Thoracic aorta (tissue), 2 donors: Measurements from ENCODE around the gene ARMCX6. TPM values are rescaled to one million over a fixed set of nuclear protein-coding genes. Genes with fewer than 3 reads are reported as not detected.
A peak's percentile ranks its signal among the peaks of the same experiment; 100 is the strongest.
"Not testable (repeated sequence)": the region's sequence is repeated elsewhere in the genome, so short reads cannot be mapped to it uniquely, and the experiment has no call there.

Experiments
- ATAC-seq: fragments of 150-250 bp; one replicate; pipeline ENCODE4 v1.8.0; 2017; ENCODE audit warnings: low read depth; ENCODE audit not compliant: insufficient number of reproducible peaks, low FRiP score
- DNase-seq: peaks from one replicate; pipeline ENCODE4 v3.0.0-alpha.2; 2020; ENCODE audit warnings: low spot score
- H3K27ac ChIP-seq, 2 donors: fragments of 200-600 bp; sonication (generic); 1 replicate in 1 of 2; 2 replicates in 1 of 2; pipeline ENCODE4 v1.5.1; 2016; ENCODE audit warnings: mild to moderate bottlenecking in 2 of 2, moderate library complexity in 2 of 2
- H3K27me3 ChIP-seq: fragments of 200-600 bp; sonication (generic); replicated peaks from 2 replicates; pipeline ENCODE4 v1.6.0; 2016; ENCODE audit warnings: mild to moderate bottlenecking; ENCODE audit not compliant: insufficient read depth
- H3K36me3 ChIP-seq: fragments of 200-600 bp; sonication (generic); one replicate; pipeline ENCODE4 v1.5.1; 2016
- H3K4me1 ChIP-seq, 2 donors: fragments of 200-600 bp; sonication (generic); 1 replicate in 1 of 2; 2 replicates in 1 of 2; pipeline versions ENCODE4 v1.5.1 to v1.6.0; 2016; ENCODE audit warnings: low read depth in 2 of 2, mild to moderate bottlenecking in 1 of 2; ENCODE audit not compliant: control insufficient read depth in 1 of 2
- H3K4me3 ChIP-seq: fragments of 200-600 bp; sonication (generic); 2 replicates; pipeline ENCODE4 v1.5.1; 2016; ENCODE audit warnings: mild to moderate bottlenecking
- H3K9me3 ChIP-seq: fragments of 200-600 bp; sonication (generic); 2 replicates; pipeline ENCODE4 v1.5.1; 2016
- total RNA-seq, 2 donors: library from RNA; depleted of rRNA; stranded (reverse); fragments of >200 nt; gene quantifications; one replicate each; pipeline versions ENCODE4 v1.1.0 to v1.2.3, GENCODE V29; 2016
- TF ChIP-seq, protein P1 (sequence below): fragments of 200-600 bp; sonication (generic); IDR thresholded peaks from one replicate; pipeline ENCODE4 v1.5.1; 2019; ENCODE audit warnings: antibody characterized with exemption

Gene ARMCX6
- total RNA-seq, 2 donors from 2014 or later, result 3.9 to 32.5 TPM

DNA sequence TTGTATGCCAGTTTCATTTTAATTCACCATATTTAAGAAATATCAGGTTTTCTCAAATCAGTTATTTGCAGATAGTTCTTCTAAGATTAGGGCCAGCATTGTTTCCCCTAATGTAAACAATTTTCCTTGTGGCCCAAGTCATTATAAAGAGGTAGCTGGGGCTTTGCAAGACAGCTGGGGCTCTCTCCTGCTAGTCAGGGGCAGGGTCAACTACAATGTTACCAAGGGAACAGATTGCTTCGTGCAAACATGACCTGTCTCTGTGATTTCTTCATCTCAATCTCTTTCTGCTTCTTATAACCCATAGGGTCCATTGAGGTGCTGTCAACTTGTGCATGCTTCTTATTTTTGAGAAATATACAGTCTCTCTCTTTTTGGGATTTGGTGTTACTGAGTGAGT is 12.1 kb downstream of the ARMCX6 start:
- H3K27ac ChIP-seq, result no peak overlapping the region
- H3K36me3 ChIP-seq, result no peaks in the 10 kb centered on the region
- no peak overlapping the region for H3K4me3 ChIP-seq
- ATAC-seq, result no peak
- no peaks in the 10 kb centered on the region for H3K9me3 ChIP-seq
- TF ChIP-seq, protein P1, sequence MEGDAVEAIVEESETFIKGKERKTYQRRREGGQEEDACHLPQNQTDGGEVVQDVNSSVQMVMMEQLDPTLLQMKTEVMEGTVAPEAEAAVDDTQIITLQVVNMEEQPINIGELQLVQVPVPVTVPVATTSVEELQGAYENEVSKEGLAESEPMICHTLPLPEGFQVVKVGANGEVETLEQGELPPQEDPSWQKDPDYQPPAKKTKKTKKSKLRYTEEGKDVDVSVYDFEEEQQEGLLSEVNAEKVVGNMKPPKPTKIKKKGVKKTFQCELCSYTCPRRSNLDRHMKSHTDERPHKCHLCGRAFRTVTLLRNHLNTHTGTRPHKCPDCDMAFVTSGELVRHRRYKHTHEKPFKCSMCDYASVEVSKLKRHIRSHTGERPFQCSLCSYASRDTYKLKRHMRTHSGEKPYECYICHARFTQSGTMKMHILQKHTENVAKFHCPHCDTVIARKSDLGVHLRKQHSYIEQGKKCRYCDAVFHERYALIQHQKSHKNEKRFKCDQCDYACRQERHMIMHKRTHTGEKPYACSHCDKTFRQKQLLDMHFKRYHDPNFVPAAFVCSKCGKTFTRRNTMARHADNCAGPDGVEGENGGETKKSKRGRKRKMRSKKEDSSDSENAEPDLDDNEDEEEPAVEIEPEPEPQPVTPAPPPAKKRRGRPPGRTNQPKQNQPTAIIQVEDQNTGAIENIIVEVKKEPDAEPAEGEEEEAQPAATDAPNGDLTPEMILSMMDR, result no peak
- no peaks in the 10 kb centered on the region for H3K4me1 ChIP-seq
- H3K27me3 ChIP-seq, result no peaks in the 10 kb centered on the region
- DNase-seq, result no peak

DNA sequence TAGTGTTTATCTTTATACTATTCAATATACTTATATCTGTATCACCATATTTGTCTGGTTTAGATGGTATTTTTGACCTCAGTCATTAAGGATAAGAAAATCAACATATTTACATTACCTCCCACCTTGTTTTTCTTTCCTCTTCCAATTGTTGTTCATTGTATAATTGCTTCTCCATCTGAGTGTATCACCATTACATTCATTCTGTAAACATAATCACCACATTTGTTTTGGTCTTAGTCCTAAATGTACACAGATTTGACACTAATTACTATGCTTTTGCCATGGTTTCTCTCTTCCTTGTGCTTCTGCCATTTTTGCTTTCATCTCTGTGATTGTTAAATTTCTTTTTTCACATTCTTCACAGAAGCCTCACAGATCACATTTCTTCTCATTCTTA is 12.7 kb downstream of the ARMCX6 start:
- Histone ChIP-seq H3K4me1 (no peaks in the 10 kb centered on the region), H3K9me3 (no peaks in the 10 kb centered on the region), H3K27me3 (no peaks in the 10 kb centered on the region), H3K4me3 (no peak overlapping the region), H3K36me3 (no peaks in the 10 kb centered on the region), H3K27ac (no peak overlapping the region)
- DNase-seq, result no peak
- TF ChIP-seq, protein P1, result no peak
- no peak for ATAC-seq

DNA sequence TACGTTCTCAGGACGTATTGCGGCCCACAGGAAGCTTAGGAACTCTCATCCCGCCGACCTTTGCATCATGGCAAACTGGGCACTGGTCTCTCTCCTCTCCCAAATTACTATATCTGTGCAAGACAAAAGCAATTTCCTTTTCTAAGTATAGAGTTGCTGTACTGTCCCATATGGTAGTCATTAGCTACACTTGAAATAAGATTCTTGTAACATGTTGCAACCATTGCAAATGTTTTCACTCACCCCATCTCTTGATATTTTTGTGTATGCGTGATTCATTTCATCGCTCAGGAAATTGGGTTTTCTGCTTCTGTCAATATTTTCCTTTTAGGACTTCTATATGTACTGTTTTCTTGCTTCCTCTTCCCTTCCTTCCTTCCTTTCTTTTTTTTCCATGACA is 15.7 kb downstream of the ARMCX6 start:
- no peak for ATAC-seq
- no peaks in the 10 kb centered on the region for H3K36me3 ChIP-seq
- H3K9me3 ChIP-seq, result no peaks in the 10 kb centered on the region
- no peak overlapping the region for H3K27ac ChIP-seq
- H3K4me1 ChIP-seq, result no peaks in the 10 kb centered on the region
- H3K27me3 ChIP-seq, result no peaks in the 10 kb centered on the region
- DNase-seq, result no peak
- TF ChIP-seq, protein P1, result no peak
- no peak overlapping the region for H3K4me3 ChIP-seq

DNA sequence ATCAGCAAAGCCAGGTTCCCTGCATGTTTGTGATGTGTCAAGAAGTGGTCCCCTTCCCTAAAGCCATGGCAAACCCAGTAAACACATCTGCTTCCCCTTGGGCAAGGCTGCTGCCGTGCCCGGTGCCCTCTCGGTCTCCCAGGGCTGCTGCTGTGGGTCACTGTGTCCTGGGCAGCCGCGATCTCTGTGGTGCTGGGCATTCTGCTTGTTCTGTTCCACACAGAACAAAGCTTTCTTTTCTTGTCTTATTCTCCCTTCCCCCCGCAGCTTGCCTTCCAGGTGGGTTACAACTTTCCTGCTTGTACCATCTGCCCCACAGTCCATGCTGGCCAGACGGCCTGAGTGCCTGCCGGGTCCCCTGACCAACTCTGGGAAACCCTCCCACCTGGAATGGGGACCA is 18.2 kb downstream of the ARMCX6 start:
- not testable (repeated sequence) for H3K4me1 ChIP-seq, H3K36me3 ChIP-seq, H3K4me3 ChIP-seq, ATAC-seq, DNase-seq, H3K27me3 ChIP-seq, H3K27ac ChIP-seq, H3K9me3 ChIP-seq

DNA sequence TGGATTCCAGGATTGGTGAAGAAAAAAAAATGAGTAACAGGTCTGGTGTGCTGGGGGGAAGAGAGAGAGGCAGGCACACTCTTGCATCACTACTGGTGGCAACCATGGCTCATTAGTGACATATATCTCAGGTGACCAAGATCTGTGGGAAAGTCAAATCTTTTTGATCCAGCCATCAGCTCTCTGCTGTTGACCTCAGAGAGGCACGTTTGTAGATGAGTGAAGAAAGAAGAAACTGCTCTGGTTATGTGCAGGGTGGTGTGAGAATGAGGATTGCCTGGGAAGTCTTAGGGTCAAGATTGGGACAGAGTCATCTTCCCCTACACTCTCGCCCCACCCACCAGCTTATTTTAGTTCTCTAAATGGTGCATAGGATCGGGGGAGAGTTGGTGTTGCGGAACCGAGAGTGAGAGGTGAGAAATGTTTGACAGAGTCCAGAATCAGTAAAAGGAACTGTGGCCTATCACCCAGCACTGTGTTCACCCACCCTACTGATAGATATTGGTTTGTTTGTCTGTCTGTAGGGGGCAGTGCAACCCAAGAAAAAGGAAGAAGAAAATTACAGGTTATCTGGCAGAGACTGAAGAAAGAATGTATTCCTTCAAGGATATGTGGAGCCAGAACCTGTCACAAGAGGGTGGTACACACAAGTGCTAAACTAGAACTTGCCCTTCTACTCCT is 21.9 kb downstream of the ARMCX6 start:
- DNase-seq (no peak), ATAC-seq (no peak)
- Histone ChIP-seq H3K4me1 (no peaks in the 10 kb centered on the region), H3K36me3 (no peaks in the 10 kb centered on the region), H3K9me3 (no peaks in the 10 kb centered on the region), H3K4me3 (no peak overlapping the region), H3K27ac (no peak overlapping the region), H3K27me3 (no peaks in the 10 kb centered on the region)
- TF ChIP-seq, protein P1, result peak; percentile 54

Other genes with a start within 250 kb of the ARMCX6 start
- gene BTK, start 231.8 kb downstream of the ARMCX6 start, total RNA-seq, result 1 to 10 TPM; 7.7 to 9.5 TPM
- 1,000 to 10,000 TPM in 1 of 2 donors, 100 to 1,000 TPM in 1; 353 to 1,578 TPM for gene RPL36A, start 227.0 kb downstream of the ARMCX6 start, total RNA-seq
- gene GLA, start 210.1 kb downstream of the ARMCX6 start, total RNA-seq, result 10 to 100 TPM; 17.6 to 23.2 TPM
- 10 to 100 TPM; 24.9 to 45.6 TPM for gene HNRNPH2, start 209.8 kb downstream of the ARMCX6 start, total RNA-seq
- gene ARMCX4, start 132.5 kb downstream of the ARMCX6 start, total RNA-seq, result 10 to 100 TPM; 13.4 to 19.3 TPM
- 10 to 100 TPM; 29.1 to 30.1 TPM for gene ARMCX1, start 67.5 kb downstream of the ARMCX6 start, total RNA-seq
- gene ARMCX3, start 5.2 kb upstream of the ARMCX6 start, total RNA-seq, result 10 to 100 TPM; 41.4 to 51.0 TPM
- 10 to 100 TPM; 36.0 to 39.0 TPM for gene ARMCX2, start 41.9 kb upstream of the ARMCX6 start, total RNA-seq